K562 (cell line): Measurements from ENCODE around the gene SCRN1. TPM values are rescaled to one million over a fixed set of nuclear protein-coding genes. Genes with fewer than 3 reads are reported as not detected.

ENCODE experiments used
- ATAC-seq: fragments of 200-7000 bp; cut with Tn5 transposase; 3 replicates; pipeline ENCODE4 v1.9.1; 2020; ENCODE audit warnings: moderate library complexity
- BruUV-seq: library from RNA; stranded (reverse); fragments of 400-500 nt; replicated peaks from 2 replicates; lab custom pipeline; 2021; lab: Mats Ljungman, UMichigan
- CTCF ChIA-PET: fragments of 300-600 bp; formaldehyde crosslinking; extraction: SDS; loops from one replicate; lab custom pipeline; 2021; ENCODE audit warnings: low intra/inter-chr PET ratio; lab: Yijun Ruan, JAX
- POLR2A ChIA-PET: fragments of 300-600, 350-650 bp; sonication (Branson Sonifier 250); formaldehyde crosslinking; extraction: SDS; loops from one replicate; lab custom pipeline; 2021; ENCODE audit warnings: antibody characterized with exemption, inconsistent platforms; lab: Yijun Ruan, JAX
- DNase-seq, 4 experiments: peaks; one replicate each; pipeline versions ENCODE4 v3.0.0 to v3.0.0-alpha.2; 2011 to 2018; ENCODE audit warnings: low spot score in 3 of 4, mixed read lengths in 3 of 4; ENCODE audit errors: extremely low read depth in 1 of 4
- FAIRE-seq: peaks from 2 replicates; lab custom pipeline; 2011; peaks lifted over from hg19 to GRCh38; lab: Jason Lieb, UNC
- H2AFZ ChIP-seq: 2 replicates; pipeline ENCODE4 v1.6.0; 2011; ENCODE audit warnings: low read depth, low read length, control low read depth, inconsistent platforms
- H3K27ac ChIP-seq: fragments of 200-600 bp; 3 replicates; pipeline ENCODE4 v1.8.0; 2011; ENCODE audit warnings: low read depth, mild to moderate bottlenecking, control low read depth, inconsistent platforms, low read length, moderate library complexity, mixed read lengths; ENCODE audit errors: extremely low read depth
- H3K27me3 ChIP-seq, 2 experiments: fragments of 300-600 bp in 1 of 2; 2 replicates in 1 of 2; 3 replicates in 1 of 2; pipeline versions ENCODE4 v1.6.0 to v1.8.0; 2011; ENCODE audit warnings: inconsistent platforms in 2 of 2, low read length in 2 of 2, mild to moderate bottlenecking in 1 of 2, mixed read lengths in 1 of 2, moderate library complexity in 1 of 2; ENCODE audit not compliant: control insufficient read depth in 2 of 2, insufficient read depth in 2 of 2
- H3K36me3 ChIP-seq: fragments of 300-600 bp; 3 replicates; pipeline ENCODE4 v1.8.0; 2011; ENCODE audit warnings: mild to moderate bottlenecking, low read length, inconsistent platforms; ENCODE audit not compliant: control insufficient read depth, insufficient read depth
- H3K4me1 ChIP-seq, 2 experiments: fragments of 200-600 bp in 1 of 2; replicated peaks in 1 of 2; 2 replicates in 1 of 2; 3 replicates in 1 of 2; pipeline versions ENCODE4 v1.5.1 to v1.8.0; 2011; ENCODE audit warnings: inconsistent platforms in 2 of 2, low read length in 2 of 2, mild to moderate bottlenecking in 1 of 2, mixed read lengths in 1 of 2, moderate library complexity in 1 of 2; ENCODE audit not compliant: control insufficient read depth in 2 of 2, insufficient read depth in 2 of 2
- H3K4me2 ChIP-seq: 2 replicates; pipeline ENCODE4 v1.6.1; 2011; ENCODE audit warnings: low read length, control low read depth, inconsistent platforms, mixed read lengths; ENCODE audit not compliant: insufficient read depth
- H3K4me3 ChIP-seq: fragments of 200-600 bp; sonication (generic), shearing (Covaris generic); 2 replicates; pipeline ENCODE4 v1.5.1; 2016; ENCODE audit warnings: control low read depth, inconsistent platforms
- H3K79me2 ChIP-seq: fragments of 200-600 bp; 3 replicates; pipeline ENCODE4 v1.8.0; 2011; ENCODE audit warnings: low read length, inconsistent platforms; ENCODE audit not compliant: control insufficient read depth, insufficient read depth
- H3K9ac ChIP-seq, 2 experiments: 2 replicates each; pipeline versions ENCODE4 v1.6.0 to v1.6.1; 2011; ENCODE audit warnings: low read depth in 2 of 2, low read length in 2 of 2, control low read depth in 1 of 2, inconsistent platforms in 1 of 2, mild to moderate bottlenecking in 1 of 2, mixed read lengths in 1 of 2; ENCODE audit not compliant: insufficient read depth in 1 of 2
- H3K9me1 ChIP-seq: one replicate; pipeline ENCODE4 v1.6.0; 2011; ENCODE audit warnings: inconsistent platforms, mild to moderate bottlenecking, low read length, moderate library complexity; ENCODE audit not compliant: control insufficient read depth, insufficient read depth
- H3K9me3 ChIP-seq: replicated peaks from 2 replicates; pipeline ENCODE4 v1.5.1; 2011; ENCODE audit warnings: low read depth, low read length, inconsistent platforms; ENCODE audit not compliant: control insufficient read depth, insufficient read depth
- H4K20me1 ChIP-seq: replicated peaks from 2 replicates; pipeline ENCODE4 v1.6.1; 2011; ENCODE audit warnings: low read length, inconsistent platforms, mixed read lengths; ENCODE audit not compliant: control insufficient read depth, insufficient read depth
- ARNT ChIP-seq, 2 experiments: fragments of 450-650 bp; IDR thresholded peaks; 2 replicates each; pipeline ENCODE4 v1.6.1; 2016; ENCODE audit warnings: mild to moderate bottlenecking in 1 of 2
- CBX2 ChIP-seq: fragments of 200-600 bp; sonication (generic); IDR thresholded peaks from one replicate; pipeline ENCODE4 v1.6.1; 2012; ENCODE audit warnings: mild to moderate bottlenecking, low read length, inconsistent platforms; ENCODE audit not compliant: insufficient read depth, poor library complexity, severe bottlenecking
- MAZ ChIP-seq, 2 experiments: fragments of 450-650 bp in 1 of 2; sonication (generic) in 1 of 2; formaldehyde crosslinking; IDR thresholded peaks in 1 of 2; conservative IDR thresholded peaks in 1 of 2; 2 replicates each; pipeline versions ENCODE4 v1.4.0 to v1.5.0; 2020; ENCODE audit warnings: mild to moderate bottlenecking in 1 of 2, missing genetic modification reagents in 1 of 2
- RBM17 ChIP-seq: fragments of 200-400 bp; formaldehyde crosslinking; IDR thresholded peaks from 2 replicates; pipeline ENCODE4 v1.6.1; 2017; ENCODE audit warnings: low read depth, mild to moderate bottlenecking, low read length, borderline replicate concordance
- SAFB ChIP-seq: fragments of 200-400 bp; formaldehyde crosslinking; IDR thresholded peaks from 2 replicates; pipeline ENCODE4 v1.6.1; 2017; ENCODE audit warnings: low read depth, low read length, borderline replicate concordance
- SFPQ ChIP-seq: fragments of 200-400 bp; formaldehyde crosslinking; IDR thresholded peaks from 2 replicates; pipeline ENCODE4 v1.6.1; 2017; ENCODE audit warnings: mild to moderate bottlenecking, low read depth, low read length, moderate library complexity
- UBTF ChIP-seq, 2 experiments: IDR thresholded peaks; 2 replicates each; pipeline ENCODE4 v1.6.1; 2012; ENCODE audit warnings: improper control_type of control experiment in 2 of 2, low read depth in 2 of 2, low read length in 2 of 2, borderline replicate concordance in 1 of 2
- ZBTB43 ChIP-seq: sonication (generic); formaldehyde crosslinking; IDR thresholded peaks from 2 replicates; pipeline ENCODE4 v1.8.0; 2023; ENCODE audit warnings: mild to moderate bottlenecking, missing genetic modification reagents
- ZC3H4 ChIP-seq: sonication (generic); formaldehyde crosslinking; IDR thresholded peaks from 2 replicates; pipeline ENCODE4 v1.9.0; 2021; ENCODE audit warnings: missing genetic modification reagents, borderline replicate concordance
- WGBS: fragments of 100-300 bp; shearing (Covaris generic); methylation state at CpG from one replicate; pipeline ENCODE4 v1.1.6; 2016; ENCODE audit warnings: low coverage, mixed read lengths; ENCODE audit not compliant: insufficient coverage; ENCODE audit errors: missing lambda C conversion rate; 5-methylcytosine and 5-hydroxymethylcytosine counted together
- in situ Hi-C: fragments of 300-500 bp; cut with MboI; formaldehyde crosslinking; loops from 4 replicates; pipeline ENCODE4 v1.15.0; 2018; ENCODE audit warnings: inconsistent platforms, mixed read lengths
- intact Hi-C: fragments of 100-400 bp; cut with micrococcal nuclease; formaldehyde crosslinking; loops from 2 replicates; pipeline ENCODE4 v1.14.2; 2022
- polyA plus RNA-seq, 8 experiments: library from polyadenylated mRNA; depleted of rRNA in 4 of 8; stranded (reverse) in 5 of 8; unstranded in 3 of 8; fragments of >200 nt; fragmentation: Nextera tagmentation in 2 of 8; fragmentation: Illumina TruSeq in 1 of 8; extraction: Ambion mirVana in 2 of 8; extraction: Trizol in 1 of 8; gene quantifications; 2 replicates each; pipeline versions ENCODE4 v1.2.1 to v1.2.3, GENCODE V29; 2011 to 2014; ENCODE audit warnings: inconsistent platforms in 1 of 8, missing spikeins in 1 of 8
- total RNA-seq, 7 experiments: library from RNA; depleted of rRNA in 6 of 7; stranded (reverse); fragments of >200 nt in 6 of 7; fragmentation: Illumina TruSeq in 2 of 7; extraction: Trizol in 2 of 7; gene quantifications; 2 replicates each; pipeline versions ENCODE4 v1.2.1 to v1.2.3, GENCODE V29; 2011 to 2021; ENCODE audit warnings: low replicate concordance in 1 of 7

SCRN1 gene
- total and polyA plus RNA-seq, 9 of the 15 experiments (the other 6 are each of a cell fraction or from before 2014, with no cell fraction given), result 0.13 to 1.4 (median 0.20) TPM

- Histone ChIP-seq H3K9ac (no peak overlapping the region), H3K9me1 (no peaks in the 10 kb centered on the region), H4K20me1 (no peaks in the 10 kb centered on the region; the same call in 1 of the 2 replicates), H3K27ac (no peak overlapping the region), H3K79me2 (peaks cover 37% of the 10 kb centered on the region), H3K27me3 (no peaks in the 10 kb centered on the region), H2AFZ (no peak overlapping the region), H3K36me3 (peaks cover 68% of the 10 kb centered on the region), H3K4me1 (peaks cover 2 to 4% of the 10 kb centered on the region in 2 experiments; a peak in 1 of 5 replicates), H3K4me3 (no peak overlapping the region), H3K4me2 (no peak overlapping the region), H3K9me3 (no peaks in the 10 kb centered on the region)
- no peak for DNase-seq
- no TSS peak for BruUV-seq
- POLR2A ChIA-PET, result no interaction called here
- CTCF ChIA-PET, result no interaction called here
- ATAC-seq, result no peak
- in situ Hi-C loops, result no loop called here
- FAIRE-seq, result no peak
- WGBS, result 78% methylated on average over 1 of the region's 1 CpG
- TF ChIP-seq CBX2 (no peak), RBM17 (no peak), ZC3H4 (no peak), MAZ (CRISPR knock-in tag; conservative IDR thresholded peaks at IDR 0.05 in 1 of 2, IDR thresholded peaks at IDR 0.05 in 1 of 2) (no peak), ZBTB43 (CRISPR knock-in tag) (no peak), UBTF (IDR thresholded peaks at IDR 0.05; ENCODE audit: borderline replicate concordance in 1 of 2, low read depth in 2 of 2, low read length in 2 of 2) (no peak), SFPQ (no peak), ARNT (IDR thresholded peaks at IDR 0.05) (no peak), SAFB (no peak)
- intact Hi-C loops, result no loop called here
Observed at GRCh38 chr7:30019960-30020359, 30.4 kb upstream of the SCRN1 start.
